ENCODE data around the gene ADAMTS9. TPM values are rescaled to one million over a fixed set of nuclear protein-coding genes. Genes with fewer than 3 reads are reported as not detected.
A peak's percentile ranks its signal among the peaks of the same experiment; 100 is the strongest.

Gene ADAMTS9
- total RNA-seq, 1 experiment from 2014 or later, result 1.8 TPM

DNA sequence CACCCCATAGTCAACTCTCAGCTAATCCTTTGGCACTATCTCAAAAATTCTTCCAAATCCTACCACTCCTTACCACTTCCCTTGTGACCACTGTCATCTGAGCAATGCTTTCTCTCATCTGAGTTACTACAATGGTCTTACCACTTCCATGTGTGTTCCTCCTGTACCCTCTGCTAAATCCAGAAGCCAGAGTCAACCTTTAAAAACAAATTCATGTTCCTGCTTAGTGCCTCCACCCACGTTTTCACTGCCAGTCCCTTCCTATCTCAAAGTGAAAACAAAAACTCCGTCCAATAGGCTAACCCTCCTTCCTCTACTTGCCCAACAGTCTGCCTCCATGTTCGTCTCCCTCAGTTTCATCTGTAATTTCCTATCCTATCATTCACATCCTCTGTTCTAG is 109.0 kb downstream of the ADAMTS9 start:
- BruUV-seq (replicated peaks), result no TSS peak
- TF ChIP-seq, protein P1, sequence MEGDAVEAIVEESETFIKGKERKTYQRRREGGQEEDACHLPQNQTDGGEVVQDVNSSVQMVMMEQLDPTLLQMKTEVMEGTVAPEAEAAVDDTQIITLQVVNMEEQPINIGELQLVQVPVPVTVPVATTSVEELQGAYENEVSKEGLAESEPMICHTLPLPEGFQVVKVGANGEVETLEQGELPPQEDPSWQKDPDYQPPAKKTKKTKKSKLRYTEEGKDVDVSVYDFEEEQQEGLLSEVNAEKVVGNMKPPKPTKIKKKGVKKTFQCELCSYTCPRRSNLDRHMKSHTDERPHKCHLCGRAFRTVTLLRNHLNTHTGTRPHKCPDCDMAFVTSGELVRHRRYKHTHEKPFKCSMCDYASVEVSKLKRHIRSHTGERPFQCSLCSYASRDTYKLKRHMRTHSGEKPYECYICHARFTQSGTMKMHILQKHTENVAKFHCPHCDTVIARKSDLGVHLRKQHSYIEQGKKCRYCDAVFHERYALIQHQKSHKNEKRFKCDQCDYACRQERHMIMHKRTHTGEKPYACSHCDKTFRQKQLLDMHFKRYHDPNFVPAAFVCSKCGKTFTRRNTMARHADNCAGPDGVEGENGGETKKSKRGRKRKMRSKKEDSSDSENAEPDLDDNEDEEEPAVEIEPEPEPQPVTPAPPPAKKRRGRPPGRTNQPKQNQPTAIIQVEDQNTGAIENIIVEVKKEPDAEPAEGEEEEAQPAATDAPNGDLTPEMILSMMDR (IDR thresholded peaks at IDR 0.05; ENCODE audit: unreplicated experiment), result no peak
- ChIA-PET CTCF (interaction anchor here (0.5 kb wide), 1 partner anchor 218 kb away, joined by 3 read pairs; no protein-coding TSS in a partner anchor), POLR2A (no interaction called here)
- H3K27me3 Mint-ChIP-seq (ENCODE audit: insufficient read depth, unreplicated experiment), result no peaks in the 10 kb centered on the region
- H3K4me1 Mint-ChIP-seq (ENCODE audit: insufficient read depth, unreplicated experiment), result peaks cover 9% of the 10 kb centered on the region
- H3K4me3 Mint-ChIP-seq (ENCODE audit: unreplicated experiment), result no peak overlapping the region
- no peaks in the 10 kb centered on the region for H3K9me3 Mint-ChIP-seq (ENCODE audit: unreplicated experiment)
- intact Hi-C loops (cut with micrococcal nuclease), result no loop called here
- H3K36me3 Mint-ChIP-seq (ENCODE audit: insufficient read depth, unreplicated experiment), result no peaks in the 10 kb centered on the region
- no peak overlapping the region for H3K27ac Mint-ChIP-seq (ENCODE audit: low read depth, unreplicated experiment)
- DNase-seq (ENCODE audit: unreplicated experiment), result no peak

DNA sequence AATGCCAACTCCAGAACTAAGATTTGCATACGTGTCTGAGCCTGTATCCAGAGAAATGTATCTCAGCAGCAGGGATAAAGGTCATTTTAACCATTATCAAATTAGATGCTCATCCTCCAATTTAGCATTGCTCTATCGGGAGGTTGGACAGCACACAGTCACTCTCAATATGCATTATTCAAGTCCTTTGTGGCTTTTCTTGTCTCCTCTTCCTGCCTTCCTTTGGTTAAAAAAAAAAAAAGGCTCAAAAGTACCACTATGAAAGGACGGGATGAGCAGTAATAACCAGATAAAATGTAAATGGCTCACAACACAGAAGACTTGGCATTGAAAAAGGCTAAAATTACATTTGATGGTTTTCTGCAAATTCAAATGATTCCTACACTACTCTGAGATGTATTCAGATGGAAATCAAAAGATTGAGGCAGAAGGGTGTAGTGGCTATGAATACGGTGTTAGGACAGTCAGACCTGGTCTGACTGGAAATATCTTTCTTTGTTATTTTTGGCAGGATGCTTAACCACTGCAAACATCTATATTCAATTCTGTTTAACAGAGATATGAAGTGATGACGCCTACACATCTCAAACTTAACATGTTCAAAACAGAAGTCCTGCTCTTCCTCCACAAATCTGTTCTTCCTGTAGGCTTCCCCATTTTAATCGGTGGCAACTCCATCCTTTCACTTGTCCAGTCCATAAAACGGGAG is 109.6 kb downstream of the ADAMTS9 start:
- H3K27ac Mint-ChIP-seq (ENCODE audit: low read depth, unreplicated experiment), result no peak overlapping the region
- H3K27me3 Mint-ChIP-seq (ENCODE audit: insufficient read depth, unreplicated experiment), result no peaks in the 10 kb centered on the region
- no peak overlapping the region for H3K4me3 Mint-ChIP-seq (ENCODE audit: unreplicated experiment)
- TF ChIP-seq, protein P1 (IDR thresholded peaks at IDR 0.05; ENCODE audit: unreplicated experiment), result no peak
- CTCF ChIA-PET, result no interaction called here
- BruUV-seq (replicated peaks), result no TSS peak
- H3K9me3 Mint-ChIP-seq (ENCODE audit: unreplicated experiment), result no peaks in the 10 kb centered on the region
- intact Hi-C loops (cut with micrococcal nuclease), result no loop called here
- peaks cover 9% of the 10 kb centered on the region for H3K4me1 Mint-ChIP-seq (ENCODE audit: insufficient read depth, unreplicated experiment)
- POLR2A ChIA-PET, result no interaction called here
- DNase-seq (ENCODE audit: unreplicated experiment), result no peak
- no peaks in the 10 kb centered on the region for H3K36me3 Mint-ChIP-seq (ENCODE audit: insufficient read depth, unreplicated experiment)

- TF ChIP-seq, protein P1 (IDR thresholded peaks at IDR 0.05; ENCODE audit: unreplicated experiment), result no peak
- no peak for DNase-seq (ENCODE audit: unreplicated experiment)
- Mint-ChIP-seq H3K9me3 (ENCODE audit: unreplicated experiment) (no peaks in the 10 kb centered on the region), H3K27ac (ENCODE audit: low read depth, unreplicated experiment) (no peak overlapping the region), H3K27me3 (ENCODE audit: insufficient read depth, unreplicated experiment) (no peaks in the 10 kb centered on the region), H3K4me3 (ENCODE audit: unreplicated experiment) (no peak overlapping the region), H3K4me1 (ENCODE audit: insufficient read depth, unreplicated experiment) (peaks cover 9% of the 10 kb centered on the region), H3K36me3 (ENCODE audit: insufficient read depth, unreplicated experiment) (no peaks in the 10 kb centered on the region)
- no TSS peak for BruUV-seq (replicated peaks)
- ChIA-PET CTCF (interaction anchor here (0.6 to 2.2 kb wide), 10 partner anchors 8 to 586 kb away, joined by 3 to 13 read pairs (median 4); no protein-coding TSS in a partner anchor), POLR2A (no interaction called here)
- intact Hi-C loops (cut with micrococcal nuclease), result no loop called here
Observed at GRCh38 chr3:64576211-64576775, 111.5 kb downstream of the ADAMTS9 start.

- no peaks in the 10 kb centered on the region for H3K9me3 Mint-ChIP-seq (ENCODE audit: unreplicated experiment)
- BruUV-seq (replicated peaks), result no TSS peak
- ChIA-PET CTCF (interaction anchor here (0.6 to 2.2 kb wide), 14 partner anchors 9 to 587 kb away, joined by 3 to 13 read pairs (median 4); no protein-coding TSS in a partner anchor), POLR2A (no interaction called here)
- TF ChIP-seq, protein P1 (IDR thresholded peaks at IDR 0.05; ENCODE audit: unreplicated experiment), result peak; percentile 50
- H3K27me3 Mint-ChIP-seq (ENCODE audit: insufficient read depth, unreplicated experiment), result no peaks in the 10 kb centered on the region
- DNase-seq (ENCODE audit: unreplicated experiment), result peak; percentile 48
- H3K4me3 Mint-ChIP-seq (ENCODE audit: unreplicated experiment), result no peak overlapping the region
- intact Hi-C loops (cut with micrococcal nuclease), result no loop called here
- H3K36me3 Mint-ChIP-seq (ENCODE audit: insufficient read depth, unreplicated experiment), result no peaks in the 10 kb centered on the region
- no peak overlapping the region for H3K27ac Mint-ChIP-seq (ENCODE audit: low read depth, unreplicated experiment)
- peaks cover 9% of the 10 kb centered on the region for H3K4me1 Mint-ChIP-seq (ENCODE audit: insufficient read depth, unreplicated experiment)
Observed at GRCh38 chr3:64575211-64575844, 112.5 kb downstream of the ADAMTS9 start.

Measured in MCF 10A (cell line).